Chondrocyte (in vitro differentiated cells): ENCODE measurements around the gene KIAA1217. TPM values are rescaled to one million over a fixed set of nuclear protein-coding genes. Genes with fewer than 3 reads are reported as not detected.

Experiments used
- DNase-seq: peaks from one replicate; pipeline ENCODE4 v3.0.0; 2021; ENCODE audit warnings: mixed read lengths, low spot score
- H3K27ac Mint-ChIP-seq: one replicate; pipeline ENCODE4 v1.8.0; 2021; ENCODE audit warnings: mild to moderate bottlenecking, moderate library complexity, mixed read lengths; ENCODE audit not compliant: unreplicated experiment
- H3K27me3 Mint-ChIP-seq: 2 replicates; pipeline ENCODE4 v1.8.0; 2021; ENCODE audit warnings: low read depth, mixed read lengths
- H3K36me3 Mint-ChIP-seq: 2 replicates; pipeline ENCODE4 v1.8.0; 2021; ENCODE audit warnings: low read depth, mixed read lengths
- H3K4me1 Mint-ChIP-seq: 2 replicates; pipeline ENCODE4 v1.8.0; 2021; ENCODE audit warnings: low read depth, mild to moderate bottlenecking, mixed read lengths
- H3K4me3 Mint-ChIP-seq: one replicate; pipeline ENCODE4 v1.8.0; 2021; ENCODE audit warnings: mild to moderate bottlenecking, moderate library complexity, mixed read lengths; ENCODE audit not compliant: unreplicated experiment
- H3K9me3 Mint-ChIP-seq: 2 replicates; pipeline ENCODE4 v1.8.0; 2021; ENCODE audit warnings: low read depth, mixed read lengths
- CTCF ChIP-seq: fragments of 200-600 bp; sonication (generic); IDR thresholded peaks from 2 replicates; pipeline ENCODE4 v1.5.0; 2021; ENCODE audit warnings: antibody characterized with exemption, mild to moderate bottlenecking, moderate library complexity
- total RNA-seq: library from RNA; stranded (reverse); gene quantifications from 3 replicates; pipeline ENCODE4 v1.2.1, GENCODE V29; 2021

KIAA1217 gene
- total RNA-seq, 1 donor from 2014 or later = 13.2 TPM

GRCh38 chr10:24213881-24214280 lies 4.9 kb downstream of the KIAA1217 start:
- Mint-ChIP-seq H3K36me3 (no peaks in the 10 kb centered on the region), H3K4me1 (peaks cover 19% of the 10 kb centered on the region), H3K4me3 (no peak overlapping the region), H3K27me3 (peaks cover 8% of the 10 kb centered on the region), H3K27ac (no peak overlapping the region), H3K9me3 (no peaks in the 10 kb centered on the region)
- DNase-seq = no peak
- TF ChIP-seq CTCF = no peak

- no peak overlapping the region for H3K27ac Mint-ChIP-seq
- no peaks in the 10 kb centered on the region for H3K36me3 Mint-ChIP-seq
- no peak overlapping the region for H3K4me3 Mint-ChIP-seq
- DNase-seq = no peak
- H3K9me3 Mint-ChIP-seq = no peaks in the 10 kb centered on the region
- peaks cover 11% of the 10 kb centered on the region for H3K4me1 Mint-ChIP-seq
- H3K27me3 Mint-ChIP-seq = peaks cover 8% of the 10 kb centered on the region
- no peak for TF ChIP-seq CTCF
Measured at GRCh38 chr10:24214762-24215161, 5.8 kb downstream of the KIAA1217 start.

GRCh38 chr10:24215196-24215595 lies 6.3 kb downstream of the KIAA1217 start:
- no peaks in the 10 kb centered on the region for H3K36me3 Mint-ChIP-seq
- no peak overlapping the region for H3K27ac Mint-ChIP-seq
- no peak for DNase-seq
- no peak overlapping the region for H3K4me3 Mint-ChIP-seq
- peaks cover 6% of the 10 kb centered on the region for H3K4me1 Mint-ChIP-seq
- no peaks in the 10 kb centered on the region for H3K9me3 Mint-ChIP-seq
- no peak for TF ChIP-seq CTCF
- peaks cover 8% of the 10 kb centered on the region for H3K27me3 Mint-ChIP-seq

GRCh38 chr10:24215603-24216002 lies 6.7 kb downstream of the KIAA1217 start:
- TF ChIP-seq CTCF = no peak
- Mint-ChIP-seq H3K27me3 (peaks cover 8% of the 10 kb centered on the region), H3K4me3 (no peak overlapping the region), H3K9me3 (no peaks in the 10 kb centered on the region), H3K4me1 (peaks cover 4% of the 10 kb centered on the region), H3K27ac (no peak overlapping the region), H3K36me3 (no peaks in the 10 kb centered on the region)
- no peak for DNase-seq

- H3K27me3 Mint-ChIP-seq = peaks cover 2% of the 10 kb centered on the region
- TF ChIP-seq CTCF = no peak
- no peaks in the 10 kb centered on the region for H3K36me3 Mint-ChIP-seq
- no peak overlapping the region for H3K4me3 Mint-ChIP-seq
- peaks cover 3% of the 10 kb centered on the region for H3K4me1 Mint-ChIP-seq
- no peak for DNase-seq
- no peak overlapping the region for H3K27ac Mint-ChIP-seq
- no peaks in the 10 kb centered on the region for H3K9me3 Mint-ChIP-seq
Measured at GRCh38 chr10:24219963-24220362, 11.0 kb downstream of the KIAA1217 start.
